Subcutaneous abdominal adipose tissue (tissue), 5 donors: ENCODE data around the gene POLR2E.

ENCODE experiments used
- H3K27ac ChIP-seq: one replicate; pipeline ENCODE4 v1.7.0; 2013; ENCODE audit warnings: low read depth, mild to moderate bottlenecking, inconsistent platforms, low read length, moderate library complexity
- H3K27me3 ChIP-seq, 5 donors: one replicate each; pipeline ENCODE4 v1.7.0; 2013; ENCODE audit warnings: low read length in 5 of 5, inconsistent platforms in 1 of 5; ENCODE audit not compliant: control insufficient read depth in 5 of 5, insufficient read depth in 4 of 5
- H3K36me3 ChIP-seq, 5 donors: one replicate each; pipeline ENCODE4 v1.7.0; 2013; ENCODE audit warnings: low read length in 5 of 5; ENCODE audit not compliant: control insufficient read depth in 5 of 5, insufficient read depth in 5 of 5
- H3K4me1 ChIP-seq, 5 donors: one replicate each; pipeline ENCODE4 v1.7.0; 2013; ENCODE audit warnings: low read length in 5 of 5, mild to moderate bottlenecking in 3 of 5, moderate library complexity in 1 of 5; ENCODE audit not compliant: control insufficient read depth in 5 of 5, insufficient read depth in 5 of 5
- H3K4me3 ChIP-seq, 5 donors: one replicate each; pipeline ENCODE4 v1.7.0; 2013; ENCODE audit warnings: low read length in 5 of 5, low read depth in 1 of 5
- H3K9ac ChIP-seq, 5 donors: one replicate each; pipeline ENCODE4 v1.7.0; 2013; ENCODE audit warnings: low read length in 5 of 5, mild to moderate bottlenecking in 4 of 5, moderate library complexity in 3 of 5
- H3K9me3 ChIP-seq, 5 donors: one replicate each; pipeline ENCODE4 v1.7.0; 2013; ENCODE audit warnings: low read length in 5 of 5; ENCODE audit not compliant: control insufficient read depth in 5 of 5
- donor health status: healthy.
- donor health status: healthy.
- donor health status: healthy.
- donor health status: healthy.
- donor health status: healthy.

The POLR2E gene

DNA sequence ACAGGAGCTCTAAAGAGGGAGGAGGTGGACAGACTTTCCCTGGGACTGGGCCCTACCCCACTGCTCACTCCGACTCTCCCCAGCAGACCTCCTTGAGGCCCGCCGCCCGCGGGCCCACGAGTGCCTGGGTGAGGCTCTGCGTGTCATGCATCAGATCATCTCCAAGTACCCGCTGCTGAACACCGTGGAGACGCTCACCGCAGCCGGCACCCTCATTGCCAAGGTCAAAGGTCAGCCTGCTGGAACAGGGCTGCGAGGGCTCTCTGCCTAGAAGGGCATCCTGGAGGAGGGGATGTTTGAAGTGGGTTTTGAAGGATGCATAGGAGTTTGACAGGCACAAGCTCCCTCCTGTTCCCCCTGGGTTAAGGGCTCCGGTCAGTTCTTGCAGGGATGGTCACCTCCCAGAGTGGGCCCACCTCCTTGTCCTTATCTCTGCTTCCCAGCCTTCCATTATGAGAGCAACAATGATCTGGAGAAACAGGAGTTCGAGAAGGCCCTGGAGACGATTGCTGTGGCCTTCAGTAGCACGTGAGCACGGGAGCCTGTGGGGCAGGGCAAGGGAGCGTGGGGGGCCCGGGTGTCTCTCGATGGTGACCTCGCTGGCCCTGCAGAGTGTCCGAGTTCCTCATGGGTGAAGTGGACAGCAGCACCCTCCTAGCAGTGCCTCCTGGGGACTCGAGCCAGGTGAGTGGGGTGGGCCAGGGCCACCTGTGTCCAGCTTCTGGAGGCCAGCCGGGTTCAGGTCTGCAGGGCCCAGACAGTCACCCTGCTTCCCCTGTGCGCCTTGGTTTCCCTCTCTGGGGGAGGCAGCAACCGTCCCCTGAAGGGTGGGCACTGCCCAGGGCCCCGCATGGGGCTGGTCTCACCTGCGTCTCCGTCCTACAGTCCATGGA lies 21.9 kb downstream of the POLR2E start:
- H3K4me3 ChIP-seq, result no peak overlapping the region
- H3K36me3 ChIP-seq, result peaks cover 0 to 19% (median 0%) of the 10 kb centered on the region in 5 donors
- peaks cover 0 to 12% (median 6%) of the 10 kb centered on the region in 5 donors for H3K27me3 ChIP-seq
- H3K27ac ChIP-seq, result no peak overlapping the region
- H3K9ac ChIP-seq, result no peak overlapping the region
- no peaks in the 10 kb centered on the region for H3K9me3 ChIP-seq
- peaks cover 0 to 68% (median 42%) of the 10 kb centered on the region in 5 donors for H3K4me1 ChIP-seq

DNA sequence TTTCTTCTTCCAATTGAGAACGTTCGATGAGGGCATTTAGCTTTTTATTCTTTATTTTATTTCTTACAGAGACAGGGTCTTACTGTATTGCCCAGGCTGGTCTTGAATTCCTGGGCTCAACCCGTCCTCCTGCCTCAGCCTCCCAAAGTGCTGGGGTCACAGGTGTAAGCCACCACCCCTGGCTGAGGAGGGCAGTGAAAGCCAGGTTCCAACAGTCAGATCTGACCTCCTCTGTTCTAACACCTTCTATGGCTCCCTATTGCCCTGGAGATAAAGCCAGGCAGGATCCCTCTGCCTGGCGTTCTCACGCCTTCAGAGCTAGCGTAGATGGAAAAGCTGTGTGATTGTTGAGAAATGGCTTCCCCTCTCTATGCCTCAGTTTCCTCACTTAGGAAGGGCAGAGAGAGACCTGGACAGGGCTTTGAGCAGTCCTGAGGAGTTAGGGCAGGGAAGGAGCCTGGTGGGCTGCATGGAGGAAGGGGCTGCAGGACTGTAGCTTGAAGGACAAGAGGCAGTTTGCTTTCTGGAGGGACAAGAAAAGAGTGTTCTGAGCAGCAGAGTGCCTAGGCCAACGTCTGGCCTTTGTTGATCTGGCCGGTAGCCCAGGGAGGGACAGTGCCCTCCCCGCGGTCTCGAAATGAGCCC lies 22.7 kb downstream of the POLR2E start:
- no peak overlapping the region for H3K4me3 ChIP-seq
- H3K4me1 ChIP-seq, result peaks cover 0 to 67% (median 40%) of the 10 kb centered on the region in 5 donors
- H3K36me3 ChIP-seq, result peaks cover 0 to 16% (median 0%) of the 10 kb centered on the region in 5 donors
- peaks cover 0 to 20% (median 6%) of the 10 kb centered on the region in 5 donors for H3K27me3 ChIP-seq
- H3K27ac ChIP-seq, result no peak overlapping the region
- no peaks in the 10 kb centered on the region for H3K9me3 ChIP-seq
- H3K9ac ChIP-seq, result no peak overlapping the region

GRCh38 chr19:1070931-1071791 lies 24.0 kb downstream of the POLR2E start:
- Histone ChIP-seq H3K4me3 (no peak overlapping the region), H3K9ac (no peak overlapping the region), H3K27me3 (peaks cover 0 to 31% (median 6%) of the 10 kb centered on the region in 5 donors), H3K4me1 (peaks cover 0 to 69% (median 44%) of the 10 kb centered on the region in 5 donors), H3K27ac (no peak overlapping the region), H3K36me3 (peaks cover 0 to 16% (median 0%) of the 10 kb centered on the region in 5 donors), H3K9me3 (no peaks in the 10 kb centered on the region)

DNA sequence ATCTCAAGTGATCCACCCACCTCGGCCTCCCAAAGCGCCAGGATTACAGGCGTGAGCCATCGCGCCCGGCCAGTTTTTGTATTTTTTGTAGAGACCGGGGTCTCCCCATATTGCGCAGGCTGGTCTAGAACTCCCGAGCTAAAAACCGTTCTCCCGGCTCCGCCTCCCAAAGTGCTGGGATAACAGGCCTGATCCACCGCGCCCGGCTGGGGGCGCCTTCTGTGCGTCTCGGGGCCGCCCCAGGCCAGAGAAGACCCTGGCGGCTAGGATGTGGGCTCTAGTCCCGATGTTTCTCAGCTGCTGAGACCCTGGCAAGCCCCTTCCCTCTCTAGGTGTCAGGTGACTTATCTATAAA lies 24.6 kb downstream of the POLR2E start:
- Histone ChIP-seq H3K27ac (no peak overlapping the region), H3K27me3 (peaks cover 0 to 37% (median 6%) of the 10 kb centered on the region in 5 donors), H3K4me3 (no peak overlapping the region), H3K9ac (no peak overlapping the region), H3K36me3 (peaks cover 0 to 12% (median 0%) of the 10 kb centered on the region in 5 donors), H3K9me3 (no peaks in the 10 kb centered on the region), H3K4me1 (peaks cover 0 to 66% (median 47%) of the 10 kb centered on the region in 5 donors)

DNA sequence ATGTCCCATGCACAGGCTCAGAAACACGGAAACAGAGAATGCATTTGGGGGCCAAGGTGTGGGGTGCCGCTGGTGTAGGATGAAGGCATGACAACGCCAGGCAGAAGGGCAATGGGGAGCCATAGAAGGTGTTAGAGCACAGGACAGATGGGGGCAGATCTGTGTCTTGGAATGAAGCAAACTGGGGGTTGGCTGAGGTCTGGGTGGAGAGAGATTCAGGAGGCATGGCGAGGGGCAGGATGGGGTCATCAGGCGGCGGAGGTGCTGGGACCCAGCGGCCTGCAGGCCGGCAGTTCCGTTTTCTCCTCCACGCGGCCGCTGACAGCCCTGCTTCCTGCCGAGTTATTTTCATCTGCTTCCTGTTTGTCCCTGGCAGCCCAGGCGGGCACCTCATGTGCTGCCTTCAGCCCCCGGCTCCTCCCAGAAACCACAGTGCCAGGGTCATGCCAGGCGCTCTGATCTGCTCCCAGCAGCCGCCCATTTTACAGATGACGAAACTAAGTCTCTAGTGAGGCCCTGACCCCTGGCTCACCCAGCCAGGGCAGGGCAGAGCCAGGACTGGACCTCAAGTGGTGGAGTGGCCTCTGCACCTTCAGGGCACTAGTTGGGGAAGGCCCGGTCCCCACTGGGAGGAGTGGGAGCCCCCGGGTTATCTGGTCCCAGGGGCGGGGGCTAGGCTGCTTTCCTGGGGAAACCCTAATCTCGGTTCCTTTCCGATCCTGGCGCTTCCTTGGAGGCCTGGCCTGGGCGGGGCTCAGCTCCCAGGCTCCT lies 26.0 kb downstream of the POLR2E start:
- Histone ChIP-seq H3K27ac (no peak overlapping the region), H3K36me3 (peaks cover 0 to 12% (median 0%) of the 10 kb centered on the region in 5 donors), H3K4me1 (peaks cover 0 to 66% (median 51%) of the 10 kb centered on the region in 5 donors), H3K4me3 (peak overlapping the region; percentile 19 to 67 (median 55)), H3K9ac (peak overlapping the region in 1 of 5 donors; percentile 55), H3K27me3 (peaks cover 0 to 42% (median 6%) of the 10 kb centered on the region in 5 donors), H3K9me3 (no peaks in the 10 kb centered on the region)

- Histone ChIP-seq H3K27ac (no peak overlapping the region), H3K27me3 (peaks cover 0 to 49% (median 6%) of the 10 kb centered on the region in 5 donors), H3K4me1 (peaks cover 0 to 60% (median 45%) of the 10 kb centered on the region in 5 donors), H3K9me3 (no peaks in the 10 kb centered on the region), H3K9ac (peak overlapping the region in 2 of 5 donors; percentile 25 to 53), H3K36me3 (peaks cover 0 to 4% (median 0%) of the 10 kb centered on the region in 5 donors), H3K4me3 (peak overlapping the region; percentile 19 to 67 (median 55))
Observed at GRCh38 chr19:1068009-1069001, 26.9 kb downstream of the POLR2E start.

- Histone ChIP-seq H3K4me3 (peak overlapping the region in 4 of 5 donors; percentile 11 to 67 (median 48)), H3K27ac (no peak overlapping the region), H3K9ac (peak overlapping the region in 4 of 5 donors; percentile 35 to 62 (median 52)), H3K27me3 (peaks cover 0 to 49% (median 6%) of the 10 kb centered on the region in 5 donors), H3K36me3 (no peaks in the 10 kb centered on the region), H3K9me3 (no peaks in the 10 kb centered on the region), H3K4me1 (peaks cover 0 to 60% (median 45%) of the 10 kb centered on the region in 5 donors)
Observed at GRCh38 chr19:1067341-1067957, 27.7 kb downstream of the POLR2E start.

GRCh38 chr19:1066748-1067340 lies 28.3 kb downstream of the POLR2E start, which contains the start of gene ARHGAP45:
Gene ARHGAP45 (plus strand): TSS chr19:1067167. CDS start chr19:1067406, 239 bp downstream.
- Histone ChIP-seq H3K36me3 (peaks cover 0 to under 1% (median 0%) of the 10 kb centered on the region in 5 donors), H3K9me3 (no peaks in the 10 kb centered on the region), H3K9ac (peak within 1 kb of the TSS in 4 of 5 donors; percentile 35 to 62 (median 52)), H3K27me3 (peaks cover 0 to 49% (median 6%) of the 10 kb centered on the region in 5 donors), H3K27ac (no peak within 1 kb of the TSS), H3K4me1 (peaks cover 0 to 60% (median 45%) of the 10 kb centered on the region in 5 donors), H3K4me3 (peak within 1 kb of the TSS in 4 of 5 donors; percentile 11 to 67 (median 48))
